Activated CD4-positive, alpha-beta memory T cell treated with anti-CD3 and anti-CD28 coated beads for 36 hours (primary cell): ENCODE data around the gene CASP14. TPM values are rescaled to one million over a fixed set of nuclear protein-coding genes. Genes with fewer than 3 reads are reported as not detected.
"Not testable (repeated sequence)": the region's sequence is repeated elsewhere in the genome, so short reads cannot be mapped to it uniquely, and the experiment has no call there.

Experiments
- CTCF ChIA-PET: fragments of 350-600 bp; sonication (Branson Sonifier 250); formaldehyde crosslinking; loops from one replicate; lab custom pipeline; 2021; ENCODE audit warnings: antibody characterized with exemption, inconsistent platforms; lab: Charles Lee
- POLR2A ChIA-PET: fragments of 350-600 bp; sonication (Branson Sonifier 250); formaldehyde crosslinking; loops from one replicate; lab custom pipeline; 2021; ENCODE audit warnings: antibody characterized with exemption; lab: Charles Lee
- DNase-seq: peaks from one replicate; pipeline ENCODE4 v3.0.0-alpha.2; 2020
- H3K27ac Mint-ChIP-seq: one replicate; pipeline ENCODE4 v1.8.0; 2021; ENCODE audit warnings: mixed read lengths
- H3K27me3 Mint-ChIP-seq: one replicate; pipeline ENCODE4 v1.8.0; 2021; ENCODE audit warnings: mixed read lengths
- H3K36me3 Mint-ChIP-seq: one replicate; pipeline ENCODE4 v1.8.0; 2021; ENCODE audit warnings: mixed read lengths
- H3K4me1 Mint-ChIP-seq: one replicate; pipeline ENCODE4 v1.8.0; 2021; ENCODE audit warnings: low read depth, mixed read lengths
- H3K4me3 Mint-ChIP-seq: one replicate; pipeline ENCODE4 v1.8.0; 2021; ENCODE audit warnings: mild to moderate bottlenecking, mixed read lengths
- H3K9me3 Mint-ChIP-seq: one replicate; pipeline ENCODE4 v1.8.0; 2021; ENCODE audit warnings: mixed read lengths
- intact Hi-C: fragments of 100-400 bp; cut with micrococcal nuclease; formaldehyde crosslinking; loops from one replicate; pipeline ENCODE4 v1.15.1; 2023
- total RNA-seq, 2 experiments: library from RNA; stranded (reverse); gene quantifications; one replicate each; pipeline ENCODE4 v1.2.3, GENCODE V29; 2021

CASP14 gene, protein sequence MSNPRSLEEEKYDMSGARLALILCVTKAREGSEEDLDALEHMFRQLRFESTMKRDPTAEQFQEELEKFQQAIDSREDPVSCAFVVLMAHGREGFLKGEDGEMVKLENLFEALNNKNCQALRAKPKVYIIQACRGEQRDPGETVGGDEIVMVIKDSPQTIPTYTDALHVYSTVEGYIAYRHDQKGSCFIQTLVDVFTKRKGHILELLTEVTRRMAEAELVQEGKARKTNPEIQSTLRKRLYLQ
- not detected for total RNA-seq

DNA sequence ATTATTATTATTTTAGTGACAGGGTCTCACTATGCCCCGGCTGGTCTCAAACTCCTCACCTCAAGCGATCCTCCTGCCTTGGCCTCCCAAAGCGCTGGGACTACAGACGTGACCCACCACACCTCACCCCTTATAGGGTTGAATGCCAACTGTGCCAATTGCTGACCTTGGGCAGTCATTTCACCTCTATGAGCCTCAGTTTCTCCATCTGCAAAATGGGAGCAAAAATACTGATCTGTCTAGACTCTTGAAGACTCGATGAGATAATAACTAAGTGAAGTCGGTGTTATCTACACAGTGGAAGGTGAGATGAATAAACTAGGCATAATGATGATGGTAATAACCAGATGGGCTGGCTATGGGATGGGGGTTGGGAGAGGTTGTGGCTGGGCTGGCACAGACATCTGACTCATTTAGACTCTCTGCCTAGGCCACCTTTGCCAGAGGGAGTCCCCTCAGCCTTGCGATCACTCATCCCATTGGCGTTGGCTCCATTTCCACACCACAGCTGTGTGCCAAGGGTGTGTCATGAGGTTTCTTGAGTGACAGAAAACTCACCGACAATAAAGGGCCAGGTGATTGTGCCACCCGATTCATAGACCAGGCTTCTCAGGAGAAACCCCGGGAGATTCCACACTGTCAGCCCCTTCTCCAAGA lies at the start of gene CASP14:
Gene CASP14 (plus strand): TSS at position 596 of the 657 bp plus-strand sequence. CDS start 2,772 bp downstream, outside the sequence.
- Mint-ChIP-seq H3K36me3 (no peaks in the 10 kb centered on the region), H3K4me1 (no peaks in the 10 kb centered on the region)
- POLR2A ChIA-PET = no interaction called here

DNA sequence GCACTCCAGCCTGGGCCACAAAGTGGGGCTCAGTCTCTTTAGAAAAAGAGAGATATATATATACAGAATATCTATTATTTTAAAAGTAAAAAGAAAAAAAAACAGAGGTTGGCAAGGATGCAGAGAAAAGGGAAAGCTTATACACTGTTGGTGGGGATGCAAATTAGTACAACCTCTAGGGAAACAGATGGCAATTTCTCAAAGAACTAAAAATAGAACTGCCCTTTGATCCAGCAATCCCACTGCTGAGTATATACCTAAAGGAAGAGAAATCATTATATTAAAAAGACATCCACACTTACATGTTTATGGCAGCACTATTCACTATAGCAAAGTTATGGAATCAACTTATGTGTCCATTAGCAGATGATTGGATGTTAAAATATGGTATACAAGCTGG lies 41.0 kb upstream of the CASP14 start:
- no peaks in the 10 kb centered on the region for H3K9me3 Mint-ChIP-seq
- POLR2A ChIA-PET = no interaction called here
- CTCF ChIA-PET = no interaction called here
- H3K4me1 Mint-ChIP-seq = no peaks in the 10 kb centered on the region
- H3K27ac Mint-ChIP-seq = no peak overlapping the region
- intact Hi-C loops = no loop called here
- no peak overlapping the region for H3K4me3 Mint-ChIP-seq
- DNase-seq = no peak
- H3K27me3 Mint-ChIP-seq = peaks cover 26% of the 10 kb centered on the region
- H3K36me3 Mint-ChIP-seq = no peaks in the 10 kb centered on the region

More for the DNA sequence above, at the start of gene CASP14:
- no peak within 1 kb of the TSS for H3K4me3 Mint-ChIP-seq
- CTCF ChIA-PET = no interaction called here
- H3K27ac Mint-ChIP-seq = no peak within 1 kb of the TSS
- intact Hi-C loops = no loop called here
- no peak for DNase-seq
- H3K27me3 Mint-ChIP-seq = peaks cover 32% of the 10 kb centered on the region
- H3K9me3 Mint-ChIP-seq = no peaks in the 10 kb centered on the region

DNA sequence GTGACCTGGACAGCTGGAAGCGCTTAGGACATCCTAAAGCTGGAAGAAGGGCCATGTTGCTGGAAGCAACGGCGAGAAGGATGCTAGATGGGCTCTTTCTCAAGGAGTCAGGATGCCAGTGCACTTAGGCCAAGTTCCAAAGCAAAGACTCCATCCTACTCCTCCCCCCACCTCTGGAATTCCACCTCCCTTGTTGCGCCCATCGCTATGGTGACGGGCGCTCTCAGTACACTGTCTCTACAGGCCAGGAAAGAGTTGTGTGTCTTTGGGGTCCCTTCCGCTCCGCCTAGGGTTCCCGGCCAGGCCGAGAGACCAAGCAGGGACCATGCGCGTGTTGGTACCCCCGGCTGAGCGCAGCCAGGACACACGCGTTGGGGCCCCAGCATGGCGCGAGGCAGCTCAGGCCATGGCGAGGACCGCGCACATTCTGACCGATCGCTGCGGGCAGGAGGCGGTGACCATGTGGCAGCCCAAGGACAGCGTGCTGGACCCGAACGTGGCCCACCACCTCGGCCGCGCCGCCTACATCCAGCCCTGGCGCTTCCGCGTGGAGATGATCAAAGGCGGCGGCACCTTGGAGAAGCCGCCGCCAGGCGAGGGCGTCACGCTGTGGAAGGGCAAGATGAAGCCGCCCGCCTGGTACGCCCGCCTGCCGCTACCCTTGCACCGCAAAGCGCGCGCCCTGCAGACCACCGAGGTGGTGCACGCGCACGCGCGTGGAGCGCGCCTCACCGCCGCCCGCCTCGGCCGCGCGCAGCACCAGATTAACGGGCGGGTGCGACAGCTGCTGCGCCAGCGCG lies 38.6 kb upstream of the CASP14 start:
- intact Hi-C loops = no loop called here
- Mint-ChIP-seq H3K36me3 (no peaks in the 10 kb centered on the region), H3K4me1 (no peaks in the 10 kb centered on the region), H3K27ac (no peak overlapping the region), H3K9me3 (no peaks in the 10 kb centered on the region), H3K27me3 (peaks cover 26% of the 10 kb centered on the region), H3K4me3 (no peak overlapping the region)
- CTCF ChIA-PET = no interaction called here
- POLR2A ChIA-PET = no interaction called here
- no peak for DNase-seq

DNA sequence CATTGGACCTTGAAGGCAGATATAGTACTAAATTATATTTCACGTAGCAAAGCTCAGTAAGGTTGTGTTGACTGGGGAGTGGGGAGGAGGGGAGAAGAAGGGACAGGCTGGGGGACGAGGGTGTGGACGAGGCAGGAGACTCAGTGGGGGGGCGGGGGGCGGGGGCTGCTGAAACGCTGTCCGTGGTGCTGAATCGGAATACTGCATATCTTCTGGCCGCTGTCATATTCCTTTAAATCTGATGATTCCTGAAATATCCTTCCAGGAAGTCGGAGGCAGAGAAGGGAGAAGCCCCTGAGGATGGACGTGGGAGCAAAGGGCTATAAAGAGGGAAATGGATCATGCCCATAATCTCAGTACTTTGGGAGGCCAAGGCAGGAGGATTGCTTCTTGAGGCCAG lies 34.7 kb upstream of the CASP14 start:
- Mint-ChIP-seq H3K4me3 (no peak overlapping the region), H3K36me3 (no peaks in the 10 kb centered on the region), H3K9me3 (no peaks in the 10 kb centered on the region), H3K27me3 (peaks cover 29% of the 10 kb centered on the region), H3K27ac (no peak overlapping the region), H3K4me1 (no peaks in the 10 kb centered on the region)
- intact Hi-C loops = no loop called here
- DNase-seq = no peak
- ChIA-PET POLR2A (no interaction called here), CTCF (no interaction called here)

DNA sequence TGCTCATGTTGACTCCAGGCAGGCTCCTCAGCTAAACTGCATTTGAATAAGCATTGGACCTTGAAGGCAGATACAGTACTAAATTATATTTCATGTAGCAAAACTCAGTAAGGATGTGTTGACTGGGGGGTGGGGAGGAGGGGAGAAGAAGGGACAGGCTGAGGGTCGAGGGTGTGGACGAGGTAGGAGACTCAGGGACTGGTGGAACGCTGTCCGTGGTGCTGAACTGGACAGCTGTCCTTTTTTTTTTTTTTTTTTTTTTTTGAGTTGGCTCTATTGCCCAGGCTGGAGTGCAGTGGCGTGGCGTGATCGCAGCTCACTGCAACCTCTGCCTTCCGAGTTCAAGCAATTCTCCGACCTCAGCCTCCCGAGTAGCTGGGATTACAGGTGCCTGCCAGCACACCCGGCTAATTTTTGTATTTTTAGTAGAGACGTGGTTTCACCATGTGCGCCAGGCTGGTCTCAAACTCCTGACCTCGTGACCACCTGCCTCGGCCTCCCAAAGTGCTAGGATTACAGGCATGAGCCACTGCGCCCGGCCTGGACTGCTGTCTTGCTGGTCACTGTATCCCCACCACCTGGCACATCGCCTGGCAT lies 33.2 kb upstream of the CASP14 start:
- POLR2A ChIA-PET = interaction anchor here (0.5 kb wide), 1 partner anchor 30 kb away, joined by 3 read pairs; no protein-coding TSS in a partner anchor
- H3K9me3 Mint-ChIP-seq = no peaks in the 10 kb centered on the region
- peak; percentile 10 for DNase-seq
- H3K4me3 Mint-ChIP-seq = no peak overlapping the region
- intact Hi-C loops = no loop called here
- H3K27ac Mint-ChIP-seq = no peak overlapping the region
- H3K4me1 Mint-ChIP-seq = no peaks in the 10 kb centered on the region
- peaks cover 22% of the 10 kb centered on the region for H3K27me3 Mint-ChIP-seq
- no peaks in the 10 kb centered on the region for H3K36me3 Mint-ChIP-seq
- CTCF ChIA-PET = no interaction called here

DNA sequence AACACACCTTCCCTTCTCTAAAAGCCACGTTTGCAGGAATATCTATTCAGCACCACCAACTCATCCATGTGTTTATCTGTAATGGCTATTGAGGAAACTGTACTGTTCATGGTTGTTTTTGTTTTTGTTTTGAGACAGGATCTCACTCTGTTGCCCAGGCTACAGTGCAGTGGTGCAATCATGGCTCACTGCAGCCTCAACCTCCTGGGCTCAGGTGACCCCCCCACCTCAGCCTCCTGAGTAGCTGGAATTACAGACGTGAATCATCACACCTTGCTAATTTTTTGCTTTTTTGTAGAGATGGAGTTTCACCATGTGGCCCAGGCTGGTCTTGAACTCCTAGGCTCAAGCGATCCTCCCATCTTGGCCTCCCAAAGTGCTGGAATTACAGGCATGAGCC lies 30.4 kb upstream of the CASP14 start:
- H3K36me3 Mint-ChIP-seq, H3K4me1 Mint-ChIP-seq, intact Hi-C loops, H3K9me3 Mint-ChIP-seq, CTCF ChIA-PET, H3K27ac Mint-ChIP-seq, POLR2A ChIA-PET, DNase-seq, H3K4me3 Mint-ChIP-seq: not testable (repeated sequence)
- peaks cover 11% of the 10 kb centered on the region for H3K27me3 Mint-ChIP-seq

DNA sequence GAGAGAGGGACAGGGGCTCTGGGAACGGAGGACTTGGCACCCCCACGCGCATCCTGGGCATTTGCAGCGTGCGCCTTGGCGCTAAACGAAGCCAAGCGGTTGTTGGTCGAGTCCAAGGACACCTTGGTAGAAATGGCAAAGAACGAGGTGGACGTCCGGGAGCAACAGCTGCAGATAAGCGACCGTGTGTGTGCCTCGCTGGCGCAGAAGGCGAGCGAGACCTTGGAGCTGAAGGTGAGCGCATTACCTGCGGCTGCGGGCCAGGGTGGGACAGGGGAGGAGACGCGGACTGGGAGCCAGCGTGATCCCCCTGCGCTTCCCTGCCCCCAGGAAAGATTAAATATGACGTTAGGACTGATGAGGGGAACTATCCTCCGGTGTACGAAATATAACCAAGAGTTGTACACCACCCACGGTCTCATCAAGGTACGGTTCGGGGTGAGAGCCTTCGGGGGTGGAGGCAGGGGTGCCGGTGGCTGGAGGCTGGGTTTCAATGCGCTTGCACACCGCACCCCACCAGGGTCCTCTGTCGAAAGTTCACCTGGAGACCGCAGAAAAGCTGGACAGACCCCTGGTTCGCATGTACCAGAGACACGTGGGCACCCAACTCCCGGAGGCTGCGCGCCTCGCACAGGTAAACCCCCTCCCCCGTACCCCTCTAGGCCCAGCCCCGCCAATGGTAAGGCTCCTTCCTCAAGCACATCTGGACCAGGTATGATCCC lies 27.8 kb upstream of the CASP14 start:
- ChIA-PET CTCF (no interaction called here), POLR2A (no interaction called here)
- intact Hi-C loops = no loop called here
- H3K9me3 Mint-ChIP-seq = no peaks in the 10 kb centered on the region
- H3K4me1 Mint-ChIP-seq = no peaks in the 10 kb centered on the region
- H3K36me3 Mint-ChIP-seq = no peaks in the 10 kb centered on the region
- DNase-seq = no peak
- H3K27ac Mint-ChIP-seq = no peak overlapping the region
- no peak overlapping the region for H3K4me3 Mint-ChIP-seq
- H3K27me3 Mint-ChIP-seq = peaks cover 11% of the 10 kb centered on the region

DNA sequence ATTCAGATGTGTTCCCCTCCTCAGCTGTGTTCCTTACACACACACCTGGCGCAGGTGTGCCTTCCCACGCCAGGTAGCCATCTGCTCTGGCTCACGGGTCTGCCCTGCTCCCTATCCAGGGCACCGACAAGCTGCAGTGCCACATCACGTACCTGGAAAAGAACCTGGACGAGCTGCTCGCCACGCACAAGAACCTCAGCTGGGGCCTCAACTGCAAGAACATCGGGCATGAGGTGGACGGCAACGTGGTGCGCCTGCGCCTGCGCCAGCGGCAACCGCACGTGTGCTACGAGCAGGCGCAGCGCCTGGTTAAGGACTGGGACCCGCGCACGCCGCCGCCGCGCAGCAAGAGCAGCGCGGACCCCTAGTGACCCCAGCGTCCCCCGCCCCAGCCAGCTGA lies 26.5 kb upstream of the CASP14 start:
- no peak overlapping the region for H3K27ac Mint-ChIP-seq
- intact Hi-C loops = no loop called here
- DNase-seq = no peak
- H3K4me1 Mint-ChIP-seq = no peaks in the 10 kb centered on the region
- no peaks in the 10 kb centered on the region for H3K9me3 Mint-ChIP-seq
- ChIA-PET POLR2A (no interaction called here), CTCF (no interaction called here)
- peaks cover 6% of the 10 kb centered on the region for H3K27me3 Mint-ChIP-seq
- H3K4me3 Mint-ChIP-seq = no peak overlapping the region
- no peaks in the 10 kb centered on the region for H3K36me3 Mint-ChIP-seq

DNA sequence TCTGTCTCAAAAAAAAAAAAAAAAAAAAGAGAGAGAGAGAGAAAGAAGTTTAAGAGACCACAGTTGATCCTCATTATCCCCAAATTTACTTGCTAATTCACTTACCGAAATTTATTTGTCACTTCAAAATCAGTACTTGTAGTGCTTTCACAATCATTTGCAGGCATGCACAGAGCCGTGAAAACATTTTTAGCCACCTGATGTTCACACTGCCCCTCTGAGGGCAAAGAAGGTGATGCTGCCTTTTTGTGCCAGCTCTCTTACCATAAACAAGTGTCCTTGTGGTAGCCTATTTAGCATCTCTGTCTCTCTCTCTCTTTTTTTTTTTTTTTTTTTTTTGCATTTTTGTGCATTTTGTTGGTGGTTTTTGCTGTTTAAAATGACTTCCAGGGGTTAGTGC lies 24.1 kb upstream of the CASP14 start:
- peaks cover 3% of the 10 kb centered on the region for H3K27me3 Mint-ChIP-seq
- intact Hi-C loops = no loop called here
- no peaks in the 10 kb centered on the region for H3K36me3 Mint-ChIP-seq
- ChIA-PET POLR2A (no interaction called here), CTCF (no interaction called here)
- no peak overlapping the region for H3K27ac Mint-ChIP-seq
- peak; percentile 11 for DNase-seq
- no peak overlapping the region for H3K4me3 Mint-ChIP-seq
- H3K9me3 Mint-ChIP-seq = no peaks in the 10 kb centered on the region
- H3K4me1 Mint-ChIP-seq = no peaks in the 10 kb centered on the region

DNA sequence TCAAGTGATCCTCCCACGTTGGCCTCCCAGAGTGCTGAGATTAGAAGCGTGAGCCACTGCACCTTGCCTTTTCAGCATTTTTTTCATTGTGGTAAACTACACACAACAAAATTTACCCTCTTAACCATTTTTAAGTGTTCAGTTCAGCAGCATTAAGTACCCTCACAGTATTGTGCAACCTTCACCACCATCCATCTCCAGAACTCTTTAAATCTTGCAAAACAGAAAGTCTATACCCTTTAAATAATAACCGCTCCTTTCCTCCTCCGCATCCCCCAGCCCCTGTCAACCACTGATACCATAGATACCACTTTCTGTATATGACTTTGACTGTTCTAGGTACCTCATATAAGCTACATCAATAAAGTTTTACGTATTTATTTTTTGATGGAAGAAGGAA lies 20.8 kb upstream of the CASP14 start:
- DNase-seq = no peak
- H3K27ac Mint-ChIP-seq = no peak overlapping the region
- intact Hi-C loops = no loop called here
- H3K27me3 Mint-ChIP-seq = peaks cover 7% of the 10 kb centered on the region
- CTCF ChIA-PET = no interaction called here
- H3K4me1 Mint-ChIP-seq = no peaks in the 10 kb centered on the region
- no peaks in the 10 kb centered on the region for H3K36me3 Mint-ChIP-seq
- POLR2A ChIA-PET = no interaction called here
- H3K9me3 Mint-ChIP-seq = no peaks in the 10 kb centered on the region
- H3K4me3 Mint-ChIP-seq = no peak overlapping the region

DNA sequence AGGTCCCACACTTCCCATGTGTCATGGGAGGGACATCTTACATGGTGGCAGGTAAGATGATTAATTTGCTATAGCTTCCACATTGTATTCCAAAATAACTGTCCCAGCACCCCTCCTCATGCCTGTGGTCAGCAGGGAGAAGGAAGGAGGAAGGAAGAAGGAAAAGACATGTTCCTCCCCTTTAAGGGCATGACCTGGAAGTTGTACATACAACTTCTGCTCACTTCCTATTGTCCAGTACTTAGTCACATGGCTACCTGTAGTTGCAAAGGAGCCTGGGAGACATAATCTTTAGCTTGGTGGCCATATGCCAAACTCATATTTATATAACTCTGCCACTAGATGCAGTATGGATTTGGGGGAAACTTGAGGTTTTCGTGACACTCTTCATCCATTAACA lies 17.6 kb upstream of the CASP14 start:
- ChIA-PET CTCF (interaction anchor here (0.5 kb wide), 1 partner anchor 151 kb away, joined by 4 read pairs; no protein-coding TSS in a partner anchor), POLR2A (no interaction called here)
- H3K4me1 Mint-ChIP-seq = no peaks in the 10 kb centered on the region
- no peak overlapping the region for H3K27ac Mint-ChIP-seq
- intact Hi-C loops = no loop called here
- no peak for DNase-seq
- no peak overlapping the region for H3K4me3 Mint-ChIP-seq
- H3K9me3 Mint-ChIP-seq = no peaks in the 10 kb centered on the region
- peaks cover 23% of the 10 kb centered on the region for H3K27me3 Mint-ChIP-seq
- no peaks in the 10 kb centered on the region for H3K36me3 Mint-ChIP-seq
